CD14-positive monocyte (primary cell): Measurements from ENCODE around the gene RAPGEF1. TPM values are rescaled to one million over a fixed set of nuclear protein-coding genes. Genes with fewer than 3 reads are reported as not detected.

Experiments
- DNase-seq, 3 donors: peaks; one replicate each; pipeline ENCODE4 v3.0.0-alpha.2; 2011 to 2022
- H2AFZ ChIP-seq: 2 replicates; pipeline ENCODE4 v1.6.0; 2012; ENCODE audit warnings: mild to moderate bottlenecking, low read depth, low read length, inconsistent platforms; ENCODE audit not compliant: insufficient read depth, poor library complexity, severe bottlenecking
- H3K27ac ChIP-seq, 2 donors: 1 replicate in 1 of 2; 2 replicates in 1 of 2; pipeline ENCODE4 v1.5.1; 2012 to 2013; ENCODE audit warnings: low read length in 2 of 2, control low read depth in 1 of 2, inconsistent platforms in 1 of 2, low read depth in 1 of 2, mild to moderate bottlenecking in 1 of 2
- H3K27me3 ChIP-seq, 2 donors: one replicate each; pipeline versions ENCODE4 v1.6.0 to v1.6.1; 2011 to 2013; ENCODE audit warnings: low read length in 2 of 2; ENCODE audit not compliant: control insufficient read depth in 2 of 2, insufficient read depth in 2 of 2
- H3K36me3 ChIP-seq, 2 donors: replicated peaks in 1 of 2; 1 replicate in 1 of 2; 2 replicates in 1 of 2; pipeline versions ENCODE4 v1.5.1 to v1.6.1; 2012 to 2013; ENCODE audit warnings: low read length in 2 of 2, control low read depth in 1 of 2, inconsistent platforms in 1 of 2, mild to moderate bottlenecking in 1 of 2; ENCODE audit not compliant: insufficient read depth in 2 of 2, control insufficient read depth in 1 of 2
- H3K4me1 ChIP-seq, 2 donors: 1 replicate in 1 of 2; 2 replicates in 1 of 2; pipeline versions ENCODE4 v1.5.1 to v1.6.1; 2012 to 2013; ENCODE audit warnings: low read length in 2 of 2, control low read depth in 1 of 2, inconsistent platforms in 1 of 2, mild to moderate bottlenecking in 1 of 2, moderate library complexity in 1 of 2; ENCODE audit not compliant: insufficient read depth in 2 of 2, control insufficient read depth in 1 of 2
- H3K4me2 ChIP-seq: replicated peaks from 2 replicates; pipeline ENCODE3; 2012; ENCODE audit warnings: low read length, moderate library complexity, mild to moderate bottlenecking; ENCODE audit not compliant: poor library complexity, severe bottlenecking; ENCODE audit errors: extremely low read depth
- H3K4me3 ChIP-seq, 3 experiments: fragments of 200-600 bp in 1 of 3; sonication (generic) in 1 of 3; replicated peaks in 1 of 3; 1 replicate in 2 of 3; 2 replicates in 1 of 3; pipeline ENCODE4 v1.5.1; 2011 to 2013; ENCODE audit warnings: low read length in 3 of 3, mild to moderate bottlenecking in 3 of 3, control low read depth in 2 of 3, low read depth in 2 of 3, inconsistent platforms in 1 of 3, moderate library complexity in 1 of 3
- H3K79me2 ChIP-seq: 2 replicates; pipeline ENCODE4 v1.6.0; 2012; ENCODE audit warnings: mild to moderate bottlenecking, control low read depth, inconsistent platforms, low read length, moderate library complexity; ENCODE audit not compliant: insufficient read depth
- H3K9ac ChIP-seq: 2 replicates; pipeline ENCODE4 v1.6.0; 2017; ENCODE audit warnings: low read length, mild to moderate bottlenecking; ENCODE audit not compliant: insufficient read depth, poor library complexity, severe bottlenecking
- H3K9me3 ChIP-seq, 2 donors: replicated peaks in 1 of 2; 1 replicate in 1 of 2; 2 replicates in 1 of 2; pipeline versions ENCODE4 v1.5.1 to v1.6.1; 2012 to 2013; ENCODE audit warnings: low read length in 2 of 2, control low read depth in 1 of 2; ENCODE audit not compliant: control insufficient read depth in 1 of 2, insufficient read depth in 1 of 2
- H4K20me1 ChIP-seq: 2 replicates; pipeline ENCODE4 v1.6.0; 2012; ENCODE audit warnings: mild to moderate bottlenecking, low read length, control low read depth, moderate library complexity; ENCODE audit not compliant: insufficient read depth
- H3K27ac Mint-ChIP-seq, 7 donors: one replicate each; pipeline ENCODE4 v1.8.0; 2020; ENCODE audit warnings: mild to moderate bottlenecking in 7 of 7, mixed read lengths in 7 of 7, moderate library complexity in 6 of 7, inconsistent platforms in 2 of 7
- H3K27me3 Mint-ChIP-seq, 3 donors: one replicate each; pipeline ENCODE4 v1.8.0; 2021 to 2022; ENCODE audit warnings: low read depth in 3 of 3, mild to moderate bottlenecking in 3 of 3, mixed read lengths in 3 of 3, moderate library complexity in 3 of 3, inconsistent platforms in 1 of 3
- H3K36me3 Mint-ChIP-seq, 2 donors: one replicate each; pipeline ENCODE4 v1.8.0; 2020; ENCODE audit warnings: mixed read lengths in 2 of 2, inconsistent platforms in 1 of 2, mild to moderate bottlenecking in 1 of 2
- H3K4me1 Mint-ChIP-seq: one replicate; pipeline ENCODE4 v1.8.0; 2020; ENCODE audit warnings: mild to moderate bottlenecking, mixed read lengths
- H3K4me3 Mint-ChIP-seq, 2 donors: one replicate each; pipeline ENCODE4 v1.8.0; 2020; ENCODE audit warnings: mild to moderate bottlenecking in 2 of 2, mixed read lengths in 2 of 2, moderate library complexity in 1 of 2
- H3K9me3 Mint-ChIP-seq, 7 donors: one replicate each; pipeline ENCODE4 v1.8.0; 2020 to 2022; ENCODE audit warnings: mixed read lengths in 7 of 7, mild to moderate bottlenecking in 6 of 7, moderate library complexity in 6 of 7, inconsistent platforms in 2 of 7
- CTCF ChIP-seq: fragments of 200-600 bp; IDR thresholded peaks from one replicate; pipeline ENCODE4 v1.8.0; 2022; ENCODE audit warnings: antibody characterized with exemption, mild to moderate bottlenecking
- WGBS: methylation state at CpG from one replicate; pipeline ENCODE4 v1.1.5; 2013; ENCODE audit warnings: missing lambda C conversion rate; ENCODE audit not compliant: insufficient coverage; 5-methylcytosine and 5-hydroxymethylcytosine counted together
- intact Hi-C, 2 donors: fragments of 100-400 bp; cut with micrococcal nuclease; formaldehyde crosslinking; loops; one replicate each; pipeline versions ENCODE4 v1.15.0 to v1.15.1; 2023
- polyA plus RNA-seq, 3 donors: library from polyadenylated mRNA; depleted of rRNA in 1 of 3; unstranded in 2 of 3; stranded (reverse) in 1 of 3; fragments of 300-500 nt in 2 of 3; fragments of >200 nt in 1 of 3; fragmentation: Illumina TruSeq in 2 of 3; gene quantifications; 1 replicate in 2 of 3; 2 replicates in 1 of 3; pipeline ENCODE4 v1.2.3, GENCODE V29; 2012 to 2021

Gene RAPGEF1
- polyA plus RNA-seq, 3 donors = 1.7 to 71.7 (median 3.0) TPM

DNA sequence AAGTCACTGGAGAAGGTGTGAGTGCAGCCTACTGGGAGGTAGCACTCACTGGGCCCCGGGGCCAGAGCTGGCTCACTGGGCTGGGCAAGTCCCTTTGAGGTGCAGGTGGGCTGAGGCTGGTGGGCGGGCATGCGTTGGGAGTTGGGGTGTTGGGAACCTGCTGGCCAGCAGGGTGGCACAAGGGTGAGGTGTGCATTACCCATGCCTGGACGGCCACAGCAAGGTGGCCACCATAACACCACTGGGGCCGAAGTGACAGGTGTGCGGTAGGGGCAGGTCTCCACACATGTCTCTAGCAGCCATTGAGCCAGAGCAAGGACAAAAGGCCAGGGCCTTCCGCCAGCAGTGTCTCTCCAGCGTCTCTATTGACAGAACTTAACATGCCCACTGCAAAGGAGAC lies 172.0 kb downstream of the RAPGEF1 start:
- no peaks in the 10 kb centered on the region for H3K27me3 ChIP-seq
- 100% methylated on average over 3 of the region's 8 CpGs for WGBS
- no peak for DNase-seq
- no peak overlapping the region for H3K9ac ChIP-seq
- peaks cover 3 to 17% (median 10%) of the 10 kb centered on the region in 7 donors for H3K9me3 Mint-ChIP-seq
- H3K36me3 ChIP-seq = peaks cover 13 to 26% of the 10 kb centered on the region in 2 donors
- H3K27ac Mint-ChIP-seq = no peak overlapping the region
- intact Hi-C loops = no loop called here
- H3K4me3 ChIP-seq = no peak overlapping the region
- no peak overlapping the region for H2AFZ ChIP-seq
- H3K27me3 Mint-ChIP-seq = peaks cover 0 to under 1% (median 0%) of the 10 kb centered on the region in 3 donors
- TF ChIP-seq CTCF = no peak
- no peak overlapping the region for H3K27ac ChIP-seq
- H3K9me3 ChIP-seq = peaks cover 0 to under 1% of the 10 kb centered on the region in 2 donors
- no peaks in the 10 kb centered on the region for H3K4me1 ChIP-seq
- no peak overlapping the region for H3K4me3 Mint-ChIP-seq
- H4K20me1 ChIP-seq = no peaks in the 10 kb centered on the region
- H3K4me1 Mint-ChIP-seq = no peaks in the 10 kb centered on the region
- H3K36me3 Mint-ChIP-seq = peaks cover 28 to 47% of the 10 kb centered on the region in 2 donors
- no peak overlapping the region for H3K4me2 ChIP-seq
- no peaks in the 10 kb centered on the region for H3K79me2 ChIP-seq

DNA sequence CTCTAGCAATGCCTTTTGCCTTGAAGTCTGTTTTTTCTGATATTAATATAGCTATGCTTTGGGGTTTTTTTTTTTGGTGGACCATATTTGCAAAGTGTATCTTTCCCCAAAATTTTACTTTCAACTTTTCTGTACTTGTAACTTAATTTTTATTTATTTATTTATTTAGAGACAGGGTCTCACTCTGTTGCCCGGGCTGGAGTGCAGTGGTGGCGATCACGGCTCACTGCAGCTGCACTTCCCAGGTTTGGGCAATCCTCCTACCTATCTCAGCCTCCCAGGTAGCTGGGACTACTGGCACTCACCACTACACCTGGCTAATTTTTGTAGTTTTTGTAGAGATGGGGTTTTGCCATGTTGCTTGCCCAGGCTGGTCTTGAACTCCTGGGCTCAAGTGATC lies 173.7 kb downstream of the RAPGEF1 start:
- peaks cover 0 to 11% of the 10 kb centered on the region in 2 donors for H3K36me3 ChIP-seq
- peaks cover 16 to 31% of the 10 kb centered on the region in 2 donors for H3K36me3 Mint-ChIP-seq
- no peak overlapping the region for H3K27ac ChIP-seq
- WGBS = no CpG with 5 or more reads among the region's 3 CpGs
- H3K27ac Mint-ChIP-seq = no peak overlapping the region
- intact Hi-C loops = no loop called here
- H4K20me1 ChIP-seq = no peaks in the 10 kb centered on the region
- no peak overlapping the region for H3K4me3 ChIP-seq
- H3K4me2 ChIP-seq = no peak overlapping the region
- no peaks in the 10 kb centered on the region for H3K79me2 ChIP-seq
- no peak overlapping the region for H3K4me3 Mint-ChIP-seq
- TF ChIP-seq CTCF = no peak
- DNase-seq = no peak
- peaks cover 0 to 3% (median 0%) of the 10 kb centered on the region in 3 donors for H3K27me3 Mint-ChIP-seq
- H3K9me3 Mint-ChIP-seq = peaks cover 7 to 25% (median 15%) of the 10 kb centered on the region in 7 donors
- no peak overlapping the region for H2AFZ ChIP-seq
- peaks cover 5 to 7% of the 10 kb centered on the region in 2 donors for H3K9me3 ChIP-seq
- H3K4me1 Mint-ChIP-seq = no peaks in the 10 kb centered on the region
- no peak overlapping the region for H3K9ac ChIP-seq
- H3K4me1 ChIP-seq = no peaks in the 10 kb centered on the region
- no peaks in the 10 kb centered on the region for H3K27me3 ChIP-seq
